ENCODE measurements around the gene LRRC72.
"Not testable (repeated sequence)": the region's sequence is repeated elsewhere in the genome, so short reads cannot be mapped to it uniquely, and the experiment has no call there.

The LRRC72 gene

DNA sequence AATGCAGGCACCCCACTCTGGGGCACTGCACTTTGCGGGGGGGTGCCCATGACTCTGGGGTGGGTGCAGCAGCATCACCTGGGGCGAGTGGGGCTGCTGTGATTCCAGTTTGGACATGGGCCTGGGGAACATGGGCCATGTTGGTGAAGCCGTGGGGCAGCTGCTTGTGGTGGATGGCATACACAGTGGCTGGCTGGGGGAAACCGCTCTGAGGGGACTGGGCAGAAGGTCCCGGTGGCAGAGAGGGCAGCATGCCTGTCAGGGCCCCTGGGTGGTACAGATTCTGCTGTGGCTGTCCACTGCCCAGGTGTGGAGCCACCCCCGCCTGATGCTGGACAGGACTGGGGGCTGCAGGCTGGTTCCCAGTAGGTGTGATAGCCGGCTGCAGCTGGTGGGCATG, 57.2 kb downstream of the LRRC72 start:
- no peak for DNase-seq

GRCh38 chr7:16585540-16585939, 58.9 kb downstream of the LRRC72 start:
- no peak for DNase-seq

- DNase-seq: no peak
These were observed 59.7 kb downstream of the LRRC72 start for GRCh38 chr7:16586081-16586874.

DNA sequence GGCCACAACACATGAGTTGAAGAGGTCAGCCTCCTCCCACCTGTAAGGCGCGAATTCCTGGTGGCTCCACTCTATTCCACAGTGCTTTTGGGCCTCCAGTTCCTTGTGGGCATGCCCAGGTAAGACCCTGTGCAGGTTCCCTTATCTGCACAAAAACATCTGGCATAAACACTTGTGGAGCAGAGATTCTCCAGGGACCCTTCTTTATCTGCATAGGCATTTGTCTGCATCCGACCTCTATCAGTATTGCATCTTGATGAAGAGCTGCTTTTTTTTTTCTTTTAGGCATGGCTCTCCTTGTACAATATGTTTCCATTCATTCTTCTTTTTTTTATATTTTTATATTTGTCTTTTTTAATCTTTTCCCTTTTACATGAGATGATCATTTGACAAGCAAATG, 60.5 kb downstream of the LRRC72 start:
- DNase-seq: no peak

GRCh38 chr7:16587790-16588189, 61.2 kb downstream of the LRRC72 start:
- DNase-seq: no peak

DNA sequence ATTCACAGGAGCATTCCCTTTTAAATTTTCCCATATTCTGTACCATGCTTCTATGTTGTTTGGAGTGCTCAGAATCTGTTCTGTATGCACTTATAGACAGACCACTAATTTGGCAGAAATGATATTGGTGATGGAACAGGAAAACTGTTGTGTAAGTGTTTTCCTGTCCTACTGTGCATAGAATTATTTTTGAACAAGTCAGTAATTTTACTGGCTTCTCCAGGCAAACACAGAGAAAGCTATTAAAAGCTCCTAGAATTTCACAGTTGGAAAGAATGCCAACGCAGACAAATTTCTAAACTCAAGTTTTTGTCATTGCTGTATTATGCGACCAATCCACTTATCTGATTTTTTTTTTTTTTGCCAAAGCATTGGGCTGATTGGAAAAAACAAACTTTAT, 63.3 kb downstream of the LRRC72 start:
- DNase-seq: no peak

DNA sequence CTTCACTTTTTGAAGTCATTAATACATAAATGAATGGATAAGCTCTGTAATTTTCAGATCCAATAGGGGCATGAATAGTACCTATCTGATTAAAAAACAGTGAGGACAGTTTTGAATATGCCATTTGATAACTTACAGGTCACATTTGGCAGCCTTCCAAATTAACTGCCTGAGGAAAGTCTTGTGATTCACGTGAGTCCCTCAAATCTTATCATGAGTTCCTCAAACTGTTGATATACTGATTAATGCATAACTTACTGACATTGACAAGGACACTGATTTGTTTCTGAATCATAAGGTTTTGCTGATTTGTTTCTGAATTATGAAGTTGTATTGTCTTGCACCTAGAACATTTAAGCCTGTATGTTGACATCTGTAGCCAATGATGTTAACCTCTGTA, 63.8 kb downstream of the LRRC72 start:
- DNase-seq: no peak

DNA sequence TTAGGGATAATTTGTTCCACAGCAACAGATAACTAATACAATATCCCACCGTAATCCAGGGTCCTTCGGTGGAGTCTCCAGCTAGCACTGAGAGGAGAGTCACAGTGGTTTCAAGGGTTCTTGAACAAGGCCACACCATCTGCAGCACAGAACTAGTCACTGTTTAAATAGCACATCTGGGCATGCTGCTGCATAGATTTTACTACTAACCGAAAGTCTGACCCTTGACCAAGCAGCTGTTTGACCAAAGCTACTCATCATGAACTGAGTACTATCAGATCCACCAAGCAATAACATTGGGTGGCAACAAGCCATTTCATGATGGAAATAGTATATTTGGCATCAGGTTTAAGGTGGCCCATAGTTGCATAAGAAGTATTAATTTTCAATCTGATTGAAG, 65.8 kb downstream of the LRRC72 start:
- no peak for DNase-seq

GRCh38 chr7:16594061-16594460, 67.4 kb downstream of the LRRC72 start:
- DNase-seq: no peak

DNA sequence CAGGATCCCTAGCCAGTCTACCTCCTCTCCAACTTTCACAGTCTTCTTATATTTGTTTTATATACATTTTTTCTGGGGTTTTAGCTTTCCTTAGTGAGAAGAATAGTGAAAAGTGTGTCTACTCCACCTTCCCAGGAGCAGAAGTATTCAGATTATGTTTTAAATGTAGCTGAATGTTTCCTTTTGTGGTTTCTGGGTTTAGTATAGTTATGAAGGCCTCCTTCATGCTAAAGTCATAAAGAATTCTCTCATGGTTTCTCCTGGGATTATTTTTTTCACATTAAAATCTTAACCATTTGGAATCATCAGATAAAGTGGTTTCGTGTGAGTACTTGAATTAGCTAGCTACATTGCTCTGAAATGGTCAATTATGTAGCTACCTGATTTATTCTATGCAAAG, 68.1 kb downstream of the LRRC72 start:
- DNase-seq: no peak

- not testable (repeated sequence) for DNase-seq
These were observed 69.0 kb downstream of the LRRC72 start for GRCh38 chr7:16595596-16595995.

DNA sequence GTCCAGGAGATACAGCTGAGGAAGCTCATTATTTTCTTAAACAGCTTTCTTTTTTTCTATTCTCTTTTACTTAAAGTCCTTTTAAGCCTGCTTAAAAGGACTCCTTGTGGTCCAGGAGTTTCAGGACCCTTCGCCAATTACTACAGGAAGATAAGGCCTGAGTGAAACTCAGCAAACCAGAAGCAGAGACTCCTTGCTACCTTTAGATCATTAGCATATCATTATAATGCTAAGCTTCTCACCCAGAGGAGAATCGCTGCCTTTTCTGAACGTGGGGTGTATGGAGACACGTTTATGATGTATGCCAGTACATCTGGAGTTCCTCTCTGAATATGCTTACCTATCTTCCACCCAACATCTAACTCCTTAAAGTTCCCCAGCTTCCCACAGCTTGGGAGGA, 71.4 kb downstream of the LRRC72 start:
- no peak for DNase-seq

GRCh38 chr7:16599860-16600259, 73.2 kb downstream of the LRRC72 start:
- DNase-seq: no peak

- no peak for DNase-seq
These were observed 77.0 kb downstream of the LRRC72 start for GRCh38 chr7:16603633-16604032.

- DNase-seq: no peak
These were observed 77.4 kb downstream of the LRRC72 start for GRCh38 chr7:16604054-16604453.

DNA sequence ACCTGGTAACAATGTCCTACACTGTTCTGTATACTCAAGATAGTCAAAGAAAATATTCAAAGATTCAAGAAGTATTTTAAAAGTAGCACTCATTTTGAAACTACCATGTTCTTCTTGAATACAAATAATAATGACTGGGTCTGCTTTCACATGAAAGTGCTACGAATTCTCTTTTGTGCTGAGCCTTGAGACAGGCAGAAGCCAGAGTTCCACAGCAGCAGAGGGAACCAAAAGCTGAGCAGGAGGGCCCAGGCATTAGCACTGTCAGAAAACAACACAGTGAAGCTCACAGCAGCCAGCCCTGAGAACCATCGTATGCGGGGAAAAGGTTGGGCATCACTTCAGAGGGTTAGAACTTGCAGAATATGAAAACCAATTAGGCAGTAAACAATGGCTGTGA, 80.1 kb downstream of the LRRC72 start:
- DNase-seq: no peak

DNA sequence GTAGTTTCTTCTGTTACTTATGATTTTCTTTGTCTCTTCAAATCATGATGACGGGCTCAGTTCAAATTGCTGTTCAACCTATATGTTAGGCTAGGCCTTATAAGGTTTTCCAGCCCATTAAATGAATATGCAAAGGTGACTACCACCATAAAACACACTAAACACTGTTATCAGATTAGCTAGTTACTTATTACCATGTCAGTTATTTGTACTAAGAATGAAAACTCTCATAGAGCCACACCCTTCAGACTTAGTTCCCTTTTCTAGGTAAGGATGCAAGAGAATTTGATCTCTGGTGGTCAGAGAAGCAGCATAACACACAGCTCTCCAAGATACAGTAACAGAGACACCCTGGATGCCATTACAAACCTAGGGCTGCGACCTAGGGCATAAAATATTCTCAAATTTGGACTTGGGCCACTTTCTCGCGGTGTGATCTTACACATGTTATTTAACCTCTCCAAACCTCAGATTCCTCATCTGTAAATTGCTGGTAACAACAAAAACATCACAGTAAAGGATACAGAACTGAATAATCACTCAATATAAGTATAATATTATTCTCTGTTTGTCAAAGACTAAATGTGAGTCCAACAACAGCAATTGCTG, 83.3 kb downstream of the LRRC72 start:
- no peak for DNase-seq

DNA sequence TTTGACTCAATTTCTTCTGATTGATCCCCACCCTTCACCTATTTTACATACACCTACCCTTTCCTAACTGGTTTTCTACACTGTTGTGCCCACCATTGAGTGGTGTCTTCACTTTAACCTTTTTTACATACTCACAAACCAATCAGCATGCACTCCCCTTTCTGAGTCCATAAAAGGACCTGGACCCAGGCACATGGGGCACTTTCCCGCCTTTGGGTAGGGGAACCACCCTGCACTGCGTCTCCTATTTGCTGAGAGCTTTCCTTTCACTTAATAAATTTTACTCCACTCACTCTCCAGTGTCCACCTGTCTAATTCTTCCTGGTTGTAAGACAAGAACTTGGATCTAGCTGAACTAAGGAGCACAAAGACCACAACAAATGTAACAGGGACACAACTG, 85.1 kb downstream of the LRRC72 start:
- DNase-seq: no peak

DNA sequence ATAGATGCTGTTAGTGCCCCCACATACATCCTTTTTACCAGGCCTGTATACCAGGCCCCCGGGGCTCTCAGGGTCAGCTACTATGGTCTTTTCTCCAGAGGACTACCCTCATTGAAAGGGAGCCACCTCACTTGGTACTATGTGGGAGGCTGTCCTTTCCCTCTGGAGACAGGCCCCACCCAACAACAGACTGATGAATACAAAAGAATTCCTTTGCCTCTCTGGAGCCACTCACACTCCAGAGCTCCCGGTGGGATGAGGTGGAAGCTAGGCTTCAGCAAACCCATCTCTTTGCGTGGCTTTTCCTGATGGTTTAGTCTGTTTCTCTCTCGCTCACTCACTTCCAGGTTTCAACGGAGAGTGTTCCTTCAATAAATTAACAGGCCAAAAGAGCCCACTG, 88.6 kb downstream of the LRRC72 start:
- DNase-seq: no peak

- no peak for DNase-seq
These were observed 89.5 kb downstream of the LRRC72 start for GRCh38 chr7:16616122-16616521.

- DNase-seq: no peak
These were observed 89.9 kb downstream of the LRRC72 start for GRCh38 chr7:16616542-16616941.

GRCh38 chr7:16619979-16620408, 93.4 kb downstream of the LRRC72 start:
- DNase-seq: no peak

- DNase-seq: no peak
These were observed 99.8 kb downstream of the LRRC72 start for GRCh38 chr7:16626388-16626787.

DNA sequence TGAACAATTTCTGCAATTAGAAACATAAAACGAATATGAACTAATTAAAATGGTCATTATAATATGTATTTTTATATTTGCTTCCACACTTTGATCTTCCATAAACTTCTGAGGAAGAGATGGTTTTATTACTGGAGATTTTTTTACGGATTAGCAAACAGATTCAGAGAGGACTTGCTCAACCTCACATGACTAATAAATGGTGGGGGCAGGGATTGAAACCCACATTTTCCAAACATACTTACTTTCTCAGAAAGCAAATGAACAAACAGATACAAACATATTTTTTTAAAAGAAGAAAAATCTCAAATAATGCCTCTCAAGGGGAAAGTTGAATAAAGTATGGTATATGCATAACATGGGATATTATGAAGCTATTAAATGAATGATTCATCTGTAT, 100.6 kb downstream of the LRRC72 start:
- DNase-seq: no peak

DNA sequence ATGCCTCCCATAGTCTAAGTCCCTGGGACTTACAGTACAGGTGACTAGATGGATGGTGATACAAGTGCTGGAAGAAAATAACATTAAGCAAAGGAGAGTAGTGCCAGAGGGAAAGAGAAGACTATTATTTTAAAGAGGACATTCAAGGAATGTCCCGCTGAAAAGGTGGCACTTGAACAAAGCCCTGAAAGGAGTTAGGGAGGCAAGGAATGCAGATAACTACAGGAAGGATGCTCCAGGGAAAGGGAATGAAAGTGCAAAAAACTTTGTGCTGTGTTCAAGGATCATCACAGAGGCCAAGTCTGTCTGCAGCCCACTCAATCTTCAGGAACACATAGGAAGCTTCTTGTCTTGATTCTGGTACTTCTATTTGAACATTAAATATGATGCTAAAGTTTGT, 104.0 kb downstream of the LRRC72 start:
- no peak for DNase-seq

Measured in CD4-positive, alpha-beta T cell treated with Interleukin-15 for 1 hour (primary cell).